Embryonic facial prominence (tissue), 1 donor: Measurements from ENCODE around the gene LRG1.

ENCODE experiments used
- DNase-seq: peaks from one replicate; pipeline ENCODE4 v3.0.0-alpha.2; 2016; ENCODE audit errors: extremely low spot score

Gene LRG1

DNA sequence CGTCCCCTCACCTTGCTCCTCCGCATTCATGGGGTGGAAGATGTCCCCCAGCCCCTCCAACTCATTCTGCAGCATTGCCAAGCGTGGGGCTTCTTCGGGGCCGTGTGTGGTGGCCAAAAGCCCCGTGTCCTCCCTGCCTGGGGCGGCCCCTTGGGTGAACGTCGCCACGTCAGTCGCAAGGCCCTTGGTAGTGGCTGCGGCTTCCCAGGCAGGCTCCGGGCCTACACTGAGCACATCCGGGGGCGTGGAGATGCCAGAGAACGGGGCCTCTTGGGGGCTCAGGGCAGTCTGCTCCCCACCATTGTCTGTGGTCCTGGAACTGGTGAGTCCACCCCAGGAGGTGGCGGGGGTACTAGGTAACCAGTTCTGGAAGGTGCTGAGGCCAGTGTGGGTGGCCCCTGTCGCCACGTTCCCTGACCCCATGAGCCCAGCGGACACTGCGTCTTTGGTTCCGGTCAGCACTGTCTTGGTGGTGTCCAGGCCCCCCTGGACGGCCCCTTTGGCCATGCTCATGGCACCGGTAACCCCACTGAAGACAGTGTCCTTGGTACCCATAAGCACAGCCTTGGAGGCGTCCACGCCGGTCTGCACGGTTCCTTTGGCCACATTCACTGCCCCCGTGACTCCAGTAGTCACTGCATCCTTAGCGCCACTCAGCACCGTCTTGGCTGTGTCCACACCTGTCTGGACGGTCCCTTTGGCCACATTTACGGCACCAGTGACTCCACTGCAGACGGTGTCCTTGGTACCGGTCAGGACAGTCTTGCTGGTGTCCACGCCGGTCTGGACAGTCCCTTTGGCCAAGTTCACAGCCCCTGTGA lies 29.2 kb downstream of the LRG1 start:
- no peak for DNase-seq

- DNase-seq, result no peak
These were observed 31.1 kb downstream of the LRG1 start for GRCh38 chr19:4508698-4509097.

- no peak for DNase-seq
These were observed 32.0 kb downstream of the LRG1 start for GRCh38 chr19:4507804-4508203.

- no peak for DNase-seq
These were observed 32.7 kb downstream of the LRG1 start for GRCh38 chr19:4507150-4507452.

DNA sequence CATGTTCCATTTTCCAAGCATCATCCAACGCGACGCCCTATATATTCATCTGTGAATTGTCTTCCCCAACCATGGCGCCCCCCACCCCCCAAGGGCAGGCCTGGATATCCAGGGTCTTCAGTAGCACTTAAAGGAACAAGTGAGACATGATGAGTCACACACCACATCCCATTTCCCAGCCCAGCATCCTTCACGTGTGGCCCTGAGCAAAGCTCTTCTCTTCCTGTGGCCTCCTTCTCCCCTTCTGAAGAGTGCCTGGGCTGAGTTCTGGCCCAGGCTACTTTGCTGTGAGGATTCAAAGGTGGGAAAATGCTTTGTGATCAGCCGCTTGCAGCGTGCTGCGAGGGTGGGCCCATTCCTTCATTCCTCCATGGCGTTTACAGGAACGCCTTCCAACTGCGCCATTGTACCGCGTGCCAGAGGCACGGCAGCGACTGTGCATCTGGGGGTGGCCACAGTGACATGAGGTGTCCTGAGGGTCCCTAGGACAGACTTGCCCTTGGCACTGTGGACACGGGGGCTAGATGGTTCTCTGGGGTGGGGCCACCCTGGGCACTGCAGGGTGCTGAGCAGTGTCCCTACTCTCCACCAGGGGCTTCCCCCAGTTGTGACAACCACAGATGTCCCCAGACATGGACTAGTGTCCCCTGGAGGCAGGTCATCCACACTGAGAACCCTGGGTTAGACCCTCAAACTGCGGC lies 33.2 kb downstream of the LRG1 start:
- no peak for DNase-seq

GRCh38 chr19:4505570-4506448 lies 34.0 kb downstream of the LRG1 start:
- DNase-seq, result no peak

- no peak for DNase-seq
These were observed 34.8 kb downstream of the LRG1 start for GRCh38 chr19:4504891-4505569.

- DNase-seq, result no peak
These were observed 35.5 kb downstream of the LRG1 start for GRCh38 chr19:4504297-4504701.

- no peak for DNase-seq
These were observed 36.0 kb downstream of the LRG1 start for GRCh38 chr19:4503825-4504170.

DNA sequence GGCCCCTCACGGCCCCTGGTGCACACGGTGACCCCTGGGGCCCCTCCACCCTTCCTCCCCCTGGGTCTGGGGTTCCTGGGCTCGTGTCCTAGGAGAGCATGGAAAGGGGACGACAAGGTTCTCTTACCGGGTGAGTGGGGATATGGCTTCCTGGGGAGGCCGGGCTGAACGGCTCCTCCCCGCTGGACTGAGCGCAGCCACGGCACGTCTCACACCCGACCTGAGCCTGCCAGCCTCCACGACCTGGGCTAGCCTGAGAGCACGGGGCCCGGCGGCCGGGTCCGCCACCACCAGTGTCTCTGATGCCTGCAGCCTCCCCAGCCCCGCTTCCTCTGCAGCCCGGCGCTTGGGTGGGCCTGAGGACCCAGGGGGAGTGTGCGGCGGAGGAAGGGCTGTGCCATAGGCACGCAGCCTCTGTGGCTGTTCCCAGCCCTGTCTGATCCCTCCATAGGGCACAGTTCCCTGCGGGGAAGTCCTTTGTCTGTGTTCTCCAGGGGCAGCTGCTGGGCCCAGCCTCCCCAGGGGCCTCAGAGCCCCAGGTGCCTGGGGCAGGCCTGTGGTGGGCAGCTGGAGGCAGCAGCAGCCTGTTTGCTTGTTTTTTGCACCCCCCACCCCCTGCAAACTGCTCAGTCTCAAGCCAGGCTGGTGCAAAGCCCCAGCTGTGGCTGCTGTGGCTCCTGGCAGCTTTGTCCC lies 36.6 kb downstream of the LRG1 start:
- no peak for DNase-seq

DNA sequence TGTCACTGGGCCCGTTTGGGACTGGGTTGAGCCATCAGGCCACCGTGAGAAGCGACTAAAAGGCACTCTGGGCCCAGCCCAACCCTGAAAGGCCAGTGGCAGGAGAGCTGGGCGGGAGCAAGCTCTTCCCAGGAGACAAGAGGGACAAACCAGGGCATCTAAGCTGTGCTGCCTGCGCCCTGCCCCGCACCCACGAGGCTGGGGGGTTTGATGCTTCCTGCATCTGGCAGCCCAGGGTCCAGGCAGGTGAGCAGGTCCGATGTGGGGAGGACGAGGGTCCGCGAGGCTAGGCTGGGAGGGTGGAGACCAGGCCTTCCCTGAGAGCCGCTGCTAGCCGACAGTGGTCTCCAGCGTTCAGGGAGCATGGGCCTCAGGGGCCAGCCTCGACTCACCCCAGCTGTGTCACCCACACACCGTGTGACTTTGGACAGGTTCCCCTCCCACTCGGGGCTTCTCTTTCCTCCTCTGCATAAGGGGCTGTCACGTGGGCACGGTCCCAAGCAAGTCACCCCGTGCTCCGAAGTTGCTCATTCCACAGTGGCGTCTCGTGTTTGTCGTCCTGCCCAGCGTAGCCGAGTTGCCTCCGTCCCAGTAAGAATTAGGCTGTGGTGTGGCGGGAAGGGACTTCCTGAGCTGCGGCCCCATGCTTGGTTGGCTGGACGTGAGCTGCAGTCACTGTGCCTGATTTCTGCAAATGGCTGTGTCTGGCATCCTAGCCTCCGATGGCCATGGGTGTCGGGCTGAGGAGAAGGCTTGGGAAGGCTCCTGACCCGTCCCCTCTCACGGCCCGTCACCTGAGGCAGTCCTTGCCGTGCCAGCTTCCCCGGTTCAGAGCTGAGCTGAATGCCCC lies 37.3 kb downstream of the LRG1 start:
- no peak for DNase-seq

DNA sequence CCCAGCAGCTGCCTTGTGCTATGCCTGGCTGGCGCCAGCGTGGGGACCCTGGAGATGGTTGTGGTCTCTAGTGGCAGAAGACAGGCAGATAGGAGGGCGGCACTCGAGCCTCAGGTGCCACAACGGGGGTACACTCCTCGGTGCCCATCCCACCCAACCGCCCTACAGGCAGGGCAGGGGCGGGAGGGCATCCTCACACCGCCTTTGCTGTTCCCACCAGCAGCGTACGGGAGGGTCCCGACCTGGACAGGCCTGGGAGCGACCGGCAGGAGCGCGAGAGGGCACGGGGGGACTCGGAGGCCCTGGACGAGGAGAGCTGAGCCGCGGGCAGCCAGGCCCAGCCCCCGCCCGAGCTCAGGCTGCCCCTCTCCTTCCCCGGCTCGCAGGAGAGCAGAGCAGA lies 38.1 kb downstream of the LRG1 start:
- DNase-seq, result no peak

- no peak for DNase-seq
These were observed 38.8 kb downstream of the LRG1 start for GRCh38 chr19:4500841-4501591.

DNA sequence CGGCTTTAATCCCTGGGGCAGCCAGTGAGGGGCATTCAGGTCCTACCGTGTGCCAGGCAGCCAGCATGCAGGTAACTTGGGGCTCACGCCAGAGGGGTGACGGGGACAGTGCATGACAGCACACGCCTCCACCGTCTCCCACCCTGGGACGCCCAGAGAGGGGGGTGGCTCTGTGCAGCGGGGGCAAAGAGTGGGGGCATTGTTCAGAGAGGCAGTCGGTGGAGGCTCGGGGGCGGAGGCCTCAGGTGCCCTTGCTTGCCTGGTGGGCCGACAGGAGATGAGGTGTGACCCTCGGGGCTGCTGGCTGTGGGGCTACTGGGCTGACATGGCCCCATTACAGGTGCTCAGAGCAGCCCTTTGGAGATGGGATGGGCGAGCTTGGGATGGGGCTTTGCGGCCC lies 40.0 kb downstream of the LRG1 start:
- DNase-seq, result no peak

DNA sequence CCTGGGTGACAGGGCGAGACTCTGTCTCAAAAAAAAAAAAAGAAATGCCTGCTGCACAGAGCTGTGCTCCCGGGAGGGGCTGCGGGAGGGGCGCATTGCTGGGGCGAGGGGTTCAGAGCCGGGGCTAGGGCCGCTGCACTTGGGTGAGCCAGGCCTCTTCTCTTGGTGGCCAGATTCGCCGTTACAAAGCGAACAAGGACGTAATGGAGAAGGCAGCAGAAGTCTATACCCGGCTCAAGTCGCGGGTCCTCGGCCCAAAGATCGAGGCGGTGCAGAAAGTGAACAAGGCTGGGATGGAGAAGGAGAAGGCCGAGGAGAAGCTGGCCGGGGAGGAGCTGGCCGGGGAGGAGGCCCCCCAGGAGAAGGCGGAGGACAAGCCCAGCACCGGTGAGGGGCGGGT lies 40.5 kb downstream of the LRG1 start:
- no peak for DNase-seq

GRCh38 chr19:4498694-4499093 lies 41.1 kb downstream of the LRG1 start:
- DNase-seq, result no peak

- no peak for DNase-seq
These were observed 42.0 kb downstream of the LRG1 start for GRCh38 chr19:4497770-4498389.

- DNase-seq, result no peak
These were observed 43.5 kb downstream of the LRG1 start for GRCh38 chr19:4496304-4496703.

- no peak for DNase-seq
These were observed 44.4 kb downstream of the LRG1 start for GRCh38 chr19:4495471-4495870.
